Activated CD4-positive, CD25-positive, alpha-beta regulatory T cell treated with anti-CD3 and anti-CD28 coated beads, Interleukin-2, amount 50 U/mL, for 72 hours (primary cell): Measurements from ENCODE around the gene NKAPL.
"Not testable (repeated sequence)": the region's sequence is repeated elsewhere in the genome, so short reads cannot be mapped to it uniquely, and the experiment has no call there.

Source experiments
- DNase-seq: peaks from one replicate; pipeline ENCODE4 v3.0.0; 2021

The NKAPL gene

DNA sequence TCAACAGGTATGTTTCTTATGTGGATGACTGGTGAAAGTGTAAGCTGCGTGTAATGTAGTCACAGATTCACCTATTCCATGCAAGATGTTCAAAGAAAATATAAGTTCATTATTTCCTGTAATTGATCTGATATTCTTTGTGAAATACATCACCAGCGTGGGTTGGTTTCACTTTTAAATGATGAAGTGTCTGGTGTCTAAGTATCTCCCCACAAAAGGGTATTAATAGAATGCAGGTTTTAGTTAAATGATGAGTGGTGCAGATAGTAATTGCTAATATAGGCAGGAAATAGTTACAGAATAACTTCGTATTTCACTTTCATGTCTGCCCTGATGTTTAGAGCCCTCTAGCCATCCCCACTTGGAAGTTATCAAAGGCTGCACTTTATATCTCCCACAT lies 44.5 kb downstream of the NKAPL start:
- no peak for DNase-seq

DNA sequence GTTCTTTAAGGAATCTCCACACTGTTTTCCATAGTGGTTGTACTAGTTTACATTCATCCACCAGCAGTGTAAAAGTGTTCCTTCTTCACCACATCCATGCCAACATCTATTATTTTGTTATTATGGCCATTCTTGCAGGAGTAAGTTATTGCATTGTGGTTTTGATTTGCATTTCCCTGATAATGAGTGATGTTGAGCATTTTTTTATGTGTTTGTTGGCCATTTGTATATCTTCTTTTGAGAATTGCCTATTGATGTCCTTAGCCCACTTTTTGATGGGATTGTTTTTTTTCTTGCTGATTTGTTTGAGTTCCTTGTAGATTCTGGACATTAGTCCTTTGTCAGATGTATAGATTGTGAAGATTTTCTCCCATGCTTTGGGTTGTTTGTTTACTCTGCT lies 47.3 kb downstream of the NKAPL start:
- DNase-seq = not testable (repeated sequence)
